Neural cell (in vitro differentiated cells): ENCODE data around the gene PPP4R3A.

Experiments used
- EP300 ChIP-seq: fragments of 450-650 bp; conservative IDR thresholded peaks from 2 replicates; pipeline ENCODE4 v1.6.1; 2014; ENCODE audit warnings: antibody characterized with exemption, mild to moderate bottlenecking, moderate library complexity; ENCODE audit not compliant: poor library complexity, severe bottlenecking
- EZH2 ChIP-seq: fragments of 200-600, 300-800 bp; shearing (Covaris generic), sonication (generic); IDR thresholded peaks from 2 replicates; pipeline ENCODE4 v1.6.1; 2014; ENCODE audit warnings: antibody characterized with exemption, low read length, borderline replicate concordance, mild to moderate bottlenecking; ENCODE audit not compliant: insufficient read depth, poor library complexity, severe bottlenecking

- TF ChIP-seq EZH2 = no peak
- no peak for TF ChIP-seq EP300
Observed at GRCh38 chr14:91515979-91516378, 5.9 kb upstream of the PPP4R3A start.
